ENCODE results near the gene VCL.
"Not testable (repeated sequence)": the region's sequence is repeated elsewhere in the genome, so short reads cannot be mapped to it uniquely, and the experiment has no call there.

VCL gene

DNA sequence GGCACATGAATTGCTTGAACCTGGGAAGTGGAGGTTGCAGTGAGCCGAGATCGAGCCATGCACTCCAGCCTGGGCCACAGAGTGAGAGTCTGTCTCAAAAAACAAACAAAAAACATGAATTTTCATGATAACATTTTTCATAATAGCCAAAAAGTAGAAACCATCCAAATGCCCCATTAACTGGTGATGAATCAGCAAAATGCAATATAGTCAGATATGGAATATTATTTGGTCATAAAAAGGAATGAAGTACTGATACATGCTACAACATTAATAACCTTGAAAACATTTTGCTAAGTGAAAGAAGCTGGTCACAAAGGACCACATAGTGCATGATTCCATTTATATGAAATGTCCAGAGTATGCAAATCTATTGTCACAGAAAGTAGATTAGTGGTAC lies 24.5 kb upstream of the VCL start:
- no peak for DNase-seq

DNA sequence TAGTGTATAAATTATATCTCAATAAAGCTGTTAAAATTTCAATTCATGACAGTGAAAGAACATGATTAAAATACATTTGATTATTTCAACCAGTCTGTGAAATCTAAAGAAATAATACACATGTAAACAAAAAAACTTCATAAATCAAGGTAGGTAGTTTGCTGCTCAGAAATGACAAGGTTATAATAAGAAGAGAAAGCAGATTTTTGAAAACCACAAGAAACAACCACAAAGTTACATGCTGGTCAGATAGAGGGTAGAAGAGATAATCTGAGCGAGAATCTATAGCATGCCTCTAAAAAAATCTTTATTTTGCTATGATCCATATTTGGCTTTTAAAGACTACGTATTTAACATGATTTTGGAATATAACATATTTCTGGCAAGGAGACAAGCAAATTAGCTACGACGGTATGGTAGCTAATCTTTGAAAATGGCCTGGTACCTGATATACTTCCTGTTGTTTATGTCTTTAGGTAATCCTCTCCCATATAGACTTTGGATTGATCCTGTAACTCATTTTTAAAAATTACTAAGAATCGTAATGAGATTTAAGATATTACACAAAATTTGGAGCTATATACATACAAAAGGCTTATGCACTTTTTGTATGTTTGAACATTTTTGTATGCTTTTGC lies 23.5 kb upstream of the VCL start:
- no peak for DNase-seq

DNA sequence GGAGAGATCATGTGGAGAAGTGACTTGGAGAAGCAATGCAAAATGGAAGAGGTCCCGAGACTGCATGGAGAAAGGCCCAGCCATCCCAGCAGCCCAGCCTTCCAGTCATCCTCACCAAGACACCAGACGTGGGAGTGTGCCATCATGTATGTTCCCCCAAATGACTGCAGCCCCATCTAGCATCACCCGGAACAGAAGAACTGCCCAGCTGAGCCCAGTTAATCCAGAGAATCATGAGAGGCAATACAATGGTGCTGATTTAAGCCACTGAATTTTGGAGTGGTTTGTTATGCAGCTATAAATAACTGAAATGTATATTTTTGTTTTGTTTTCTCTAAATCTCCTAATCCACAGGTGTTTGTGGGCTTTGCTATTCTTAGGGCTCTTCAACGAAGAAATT lies 22.5 kb upstream of the VCL start:
- DNase-seq = no peak

DNA sequence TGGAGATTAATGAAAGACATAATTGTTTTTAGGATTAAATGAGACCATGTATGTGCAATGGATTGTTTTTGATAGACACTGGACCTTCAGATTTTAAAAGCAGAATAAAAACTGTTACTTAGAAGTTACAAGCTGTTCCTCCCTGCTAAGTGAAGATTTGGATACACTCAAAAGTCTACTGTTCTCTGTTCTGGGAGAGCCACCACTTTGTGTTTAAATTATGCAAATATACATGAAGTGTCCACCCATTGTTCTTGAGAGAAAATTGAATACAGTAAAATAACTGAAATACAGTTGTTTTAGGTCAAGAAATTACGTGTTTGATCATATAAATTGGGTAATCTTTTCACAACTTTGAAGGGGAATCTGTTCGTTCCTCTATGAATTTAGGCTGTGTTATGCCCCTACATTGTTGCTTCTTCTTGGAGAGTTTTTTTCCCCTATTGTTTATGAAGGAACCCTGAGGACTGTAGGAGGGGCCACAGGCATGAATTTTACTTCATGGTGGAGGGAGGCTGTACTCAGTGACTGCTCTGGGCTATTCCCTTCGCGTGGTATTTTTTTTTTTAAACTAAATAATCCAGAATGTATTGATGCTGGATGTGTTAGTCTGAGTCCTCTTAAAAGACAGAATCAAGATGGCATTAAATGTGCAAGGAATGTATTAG lies 18.6 kb upstream of the VCL start:
- no peak for DNase-seq

DNA sequence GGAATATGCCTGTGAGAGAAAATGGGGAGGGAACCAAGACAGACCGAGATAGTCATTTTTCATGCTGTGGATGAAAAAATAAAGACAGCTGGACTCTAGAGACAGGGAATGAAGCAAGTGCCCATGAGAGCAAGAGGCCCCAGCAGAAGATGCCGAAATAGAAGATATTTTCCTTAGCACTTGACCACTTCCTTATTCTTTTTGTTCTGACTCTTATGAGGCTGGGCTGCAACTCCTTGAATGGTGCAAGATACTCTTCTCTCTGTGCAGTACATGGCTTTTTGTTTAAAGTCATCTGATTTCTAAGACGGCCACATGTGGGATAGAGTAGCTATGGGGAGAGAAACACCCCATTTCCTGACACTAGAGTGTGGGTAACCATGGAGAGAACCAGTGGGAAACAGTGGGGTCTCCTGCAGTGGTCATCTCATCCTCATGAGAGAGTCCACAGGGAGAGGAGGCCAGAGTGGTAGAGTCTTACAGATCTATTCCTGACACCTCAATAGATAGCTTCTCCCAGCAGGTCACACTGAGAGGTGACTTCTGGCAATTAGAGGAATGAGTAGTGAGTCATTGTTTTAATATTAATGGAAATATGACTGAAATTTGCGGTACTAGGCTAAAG lies 18.0 kb upstream of the VCL start:
- DNase-seq = no peak

DNA sequence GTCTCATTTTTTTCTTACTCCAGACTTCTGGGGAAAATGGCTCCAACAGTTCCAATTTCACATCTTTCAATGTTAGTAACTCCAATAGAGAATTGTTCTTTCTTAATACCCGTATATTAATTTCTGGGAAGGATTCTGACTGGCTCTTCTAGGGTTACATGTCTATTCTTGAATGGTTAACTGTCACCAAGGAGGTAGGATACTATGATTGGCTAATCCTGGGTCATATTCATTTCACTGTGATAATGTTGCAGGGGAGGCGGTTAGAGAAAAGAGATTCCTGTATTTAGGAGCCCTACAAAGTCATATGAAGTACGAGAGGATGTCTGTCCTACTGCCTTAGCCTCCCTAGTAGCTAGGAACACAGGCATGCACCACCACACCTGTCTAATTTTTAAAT lies 16.1 kb upstream of the VCL start:
- no peak for DNase-seq

DNA sequence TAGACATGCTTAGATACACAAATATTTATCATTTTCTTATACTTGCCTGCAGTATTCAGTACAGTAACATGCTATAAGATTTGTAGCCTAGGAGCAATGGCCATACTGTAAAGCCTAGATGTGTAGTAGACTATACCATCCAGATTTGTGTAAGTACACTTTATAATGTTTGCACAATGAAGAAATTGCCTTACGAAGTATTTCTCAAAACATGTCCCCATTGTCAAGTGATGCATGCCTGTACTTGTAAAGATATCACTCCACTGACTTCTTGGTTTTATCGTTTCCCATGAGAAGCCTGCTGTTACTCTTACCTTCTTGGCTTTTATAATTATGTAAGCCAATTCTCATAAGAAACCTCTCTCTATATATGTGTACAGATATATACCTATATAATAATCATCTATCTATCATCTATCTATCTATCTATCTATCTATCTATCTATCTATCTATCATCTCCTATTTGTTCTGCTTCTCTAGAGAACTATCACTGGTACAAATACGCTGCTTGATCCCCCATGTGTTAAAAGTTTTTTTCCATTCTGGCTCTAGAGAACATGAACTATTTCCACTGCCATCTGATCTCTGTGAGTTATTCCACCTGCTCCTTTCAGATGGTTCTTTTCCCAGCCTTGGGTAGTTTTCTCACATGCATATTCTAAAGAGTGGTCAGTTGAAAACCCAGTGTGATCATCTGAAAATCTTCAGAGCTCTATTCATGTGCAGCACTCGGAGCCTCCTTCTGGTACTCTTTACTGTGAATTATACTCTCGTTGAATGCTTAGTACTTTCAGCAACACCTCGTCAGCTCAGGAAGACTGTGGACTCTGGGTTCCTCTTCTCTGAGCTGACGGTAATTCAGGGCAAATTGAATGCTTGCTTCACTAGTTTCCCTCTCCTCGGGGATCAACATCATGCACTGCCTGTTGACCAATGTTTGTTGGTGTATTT lies 14.5 kb upstream of the VCL start:
- DNase-seq = no peak

DNA sequence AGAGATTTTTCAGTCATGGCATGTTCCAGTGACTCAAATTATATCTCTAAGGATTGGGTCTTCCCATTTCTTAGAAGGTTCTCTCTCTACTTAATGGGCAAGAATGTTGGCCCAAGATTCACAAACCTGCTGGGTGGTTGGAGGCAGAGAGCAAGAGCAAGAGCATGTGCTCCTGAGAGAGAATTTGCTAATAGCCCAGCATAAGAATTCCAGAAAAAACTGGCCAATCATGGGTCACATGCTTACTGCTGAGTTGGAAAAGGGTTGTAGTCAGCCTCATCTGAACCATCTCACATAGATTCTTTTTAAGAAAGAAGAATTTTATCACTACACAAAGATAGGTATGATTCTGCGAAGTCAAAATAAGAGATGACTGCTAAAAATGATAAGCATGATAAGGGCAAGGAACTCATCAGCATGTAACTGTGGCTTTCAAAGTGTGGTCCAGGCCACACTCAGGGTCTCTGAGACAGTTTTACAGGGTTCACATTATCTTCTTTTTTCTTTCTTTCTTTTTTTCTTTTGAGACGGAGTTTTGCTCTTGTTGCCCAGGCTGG lies 8.2 kb upstream of the VCL start:
- no peak for DNase-seq

DNA sequence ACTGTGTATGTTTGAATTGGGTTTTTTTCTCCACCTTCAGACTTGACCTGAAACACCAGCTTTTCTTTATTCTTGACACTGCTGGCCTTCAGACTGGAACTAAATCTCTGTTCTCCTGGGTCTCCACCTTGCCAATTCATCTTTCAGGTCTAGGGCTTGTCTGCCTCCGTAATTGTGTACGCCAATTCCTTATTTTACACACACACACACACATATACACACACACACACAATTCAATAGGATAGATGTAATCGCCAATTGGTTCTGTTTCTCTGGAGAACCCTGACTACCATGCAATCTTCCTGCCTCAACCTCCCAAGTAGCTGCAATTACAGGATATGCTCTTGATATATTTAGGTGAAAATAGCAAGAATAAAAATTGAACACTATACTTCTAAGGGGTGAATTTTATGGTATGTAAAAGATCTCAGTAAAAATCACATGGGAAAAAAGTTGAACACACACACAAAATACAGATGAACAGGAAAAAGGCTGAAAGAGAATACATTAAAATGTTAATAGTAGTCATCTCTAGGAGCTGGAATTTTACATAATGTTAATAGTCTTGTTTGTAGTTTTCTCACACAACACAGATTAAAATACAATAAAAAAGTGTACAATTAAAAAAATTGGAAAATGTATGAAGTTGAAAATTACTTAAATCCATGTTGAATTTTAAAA lies 6.6 kb upstream of the VCL start:
- no peak for DNase-seq

DNA sequence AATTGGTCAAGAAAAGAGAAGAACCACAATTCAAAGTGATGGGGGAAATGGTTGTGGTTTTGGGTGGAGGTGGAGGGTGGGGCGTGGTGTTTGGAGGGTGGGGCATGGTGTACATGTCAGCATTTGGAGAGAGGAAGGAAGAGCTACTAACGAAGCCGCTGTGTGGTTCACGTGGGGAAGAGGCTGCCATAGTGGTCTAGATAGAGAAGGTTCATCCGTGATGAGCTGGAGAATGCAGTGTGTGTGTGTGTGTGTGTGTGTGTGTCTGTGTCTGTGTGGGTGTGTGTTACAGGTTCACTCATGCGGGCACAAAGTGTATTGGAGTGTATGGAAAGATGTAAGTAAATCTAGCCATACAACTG lies 6.1 kb upstream of the VCL start:
- peak; percentile 55 for DNase-seq

DNA sequence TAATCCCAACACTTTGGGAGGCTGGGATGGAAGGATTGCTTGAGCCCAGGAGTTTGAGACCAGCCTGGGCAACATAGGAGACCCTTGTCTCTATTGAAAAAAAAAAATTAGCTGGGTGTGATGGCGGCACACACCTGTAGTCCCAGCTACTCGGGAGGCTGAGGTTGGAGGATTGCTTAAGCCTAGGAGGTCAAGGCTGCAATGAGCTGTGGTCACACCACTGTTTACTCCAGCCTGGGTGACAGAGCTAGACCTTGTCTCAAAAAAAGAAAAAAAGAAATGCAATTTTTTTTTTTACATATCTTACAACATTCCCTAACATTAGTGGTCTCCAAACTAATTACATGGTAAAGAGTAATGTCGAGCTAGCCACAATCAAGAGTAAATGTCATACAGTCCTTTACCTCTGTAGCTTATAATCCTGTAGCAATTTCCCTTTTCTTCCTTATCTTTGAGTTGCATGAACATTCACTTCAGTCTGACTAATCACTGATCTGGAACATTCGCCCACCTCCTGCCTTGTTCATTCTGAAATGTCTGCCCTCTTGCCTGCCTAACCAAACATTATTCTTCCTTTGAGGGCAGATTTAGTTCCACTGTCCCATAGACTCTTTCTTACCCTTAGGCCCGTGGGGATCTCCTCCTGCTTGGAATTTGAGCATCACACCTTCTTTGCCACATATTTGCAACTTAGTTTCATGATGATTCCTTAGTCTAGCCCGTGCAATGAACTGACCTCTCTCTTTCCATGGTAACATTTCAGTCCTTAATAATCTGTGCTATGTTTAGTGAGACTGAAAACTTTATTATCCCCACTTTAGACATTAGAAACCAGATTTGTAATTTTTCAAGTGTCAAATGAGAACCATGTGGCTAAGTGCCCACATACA lies 4.8 kb upstream of the VCL start:
- no peak for DNase-seq

DNA sequence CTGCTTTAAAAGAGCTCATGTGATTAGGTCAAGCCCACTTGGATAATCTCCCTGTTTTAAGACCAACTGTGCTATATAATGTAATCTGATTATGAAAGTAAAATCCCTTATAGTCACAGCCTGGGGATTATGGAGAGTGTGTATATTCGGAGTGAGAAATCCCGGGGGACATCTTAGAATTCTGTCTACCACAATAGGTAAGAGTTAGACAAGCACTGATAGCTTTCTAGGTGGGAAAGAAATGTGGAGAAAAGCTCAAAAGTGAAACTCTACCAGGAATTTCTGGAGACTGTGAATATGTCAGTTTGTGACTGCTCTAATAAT lies 2.9 kb upstream of the VCL start:
- DNase-seq = no peak

DNA sequence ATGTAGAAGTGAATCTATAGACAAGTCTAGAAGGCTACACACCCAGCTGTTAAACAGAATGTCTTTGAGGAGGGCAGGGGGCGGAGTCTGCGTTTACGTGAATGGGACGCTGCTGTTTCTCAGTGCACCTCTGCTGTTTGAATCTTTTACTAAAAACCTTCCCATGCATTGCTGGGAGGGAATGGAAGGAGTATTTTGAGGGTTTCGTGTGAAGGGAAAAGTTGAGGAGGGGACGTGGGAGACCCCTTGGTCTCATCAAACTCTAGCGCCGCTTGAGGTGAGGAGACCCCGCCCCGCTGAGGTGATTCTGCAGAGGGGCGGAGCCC lies 492 bp upstream of the VCL start:
- DNase-seq = no peak

DNA sequence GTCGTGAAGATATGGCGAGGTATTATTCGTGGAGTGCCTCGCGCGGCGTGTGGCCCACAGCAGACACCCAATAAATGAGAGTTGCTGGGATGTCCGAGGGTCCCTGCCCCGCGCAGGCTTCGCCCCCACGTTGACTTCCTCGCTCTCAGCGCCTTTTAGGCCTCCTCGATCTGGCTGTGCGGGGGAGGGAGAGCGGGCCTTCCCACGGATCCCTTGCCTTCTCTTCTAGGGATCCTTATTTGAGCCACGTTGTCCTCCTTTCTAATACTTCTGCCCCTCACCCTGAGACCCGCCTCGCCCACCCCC lies 660 bp downstream of the VCL start:
- DNase-seq = no peak

DNA sequence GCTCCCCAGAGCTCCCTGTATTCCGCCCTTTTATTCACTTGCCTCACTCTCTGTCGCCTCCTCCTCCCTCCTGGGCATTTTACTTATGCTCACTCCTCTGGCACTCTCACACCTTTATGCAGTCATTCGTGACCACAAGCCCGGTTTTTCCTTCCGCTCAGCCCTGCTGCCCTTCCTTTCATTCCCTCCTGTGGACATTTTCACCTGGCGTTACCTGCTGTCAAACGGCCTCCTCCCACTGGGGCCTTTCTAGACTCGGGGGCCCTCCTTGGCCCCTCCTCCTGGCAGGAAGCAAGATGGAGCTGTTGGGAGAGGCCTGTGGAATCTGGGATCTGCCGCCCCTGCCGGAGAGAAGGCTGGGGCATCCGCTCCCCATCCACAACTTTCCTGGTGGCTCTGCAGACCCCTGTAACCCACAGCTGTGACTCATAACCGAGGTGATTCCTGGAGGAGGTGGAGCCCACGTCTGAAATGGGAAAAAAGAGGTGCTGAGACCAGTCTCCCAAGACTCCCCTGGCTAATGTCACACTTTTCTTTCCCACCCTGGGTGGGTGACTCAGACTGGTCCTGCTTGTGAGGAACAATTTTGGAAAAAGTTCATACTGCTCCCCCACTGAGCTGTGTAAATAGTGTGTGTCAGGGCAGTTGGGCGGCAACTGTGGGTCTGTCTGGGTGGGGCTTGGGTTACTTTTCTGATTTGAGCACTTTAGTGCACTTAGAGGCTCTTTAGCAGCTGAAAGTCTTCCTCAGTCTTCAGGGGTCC lies 1.2 kb downstream of the VCL start:
- no peak for DNase-seq

DNA sequence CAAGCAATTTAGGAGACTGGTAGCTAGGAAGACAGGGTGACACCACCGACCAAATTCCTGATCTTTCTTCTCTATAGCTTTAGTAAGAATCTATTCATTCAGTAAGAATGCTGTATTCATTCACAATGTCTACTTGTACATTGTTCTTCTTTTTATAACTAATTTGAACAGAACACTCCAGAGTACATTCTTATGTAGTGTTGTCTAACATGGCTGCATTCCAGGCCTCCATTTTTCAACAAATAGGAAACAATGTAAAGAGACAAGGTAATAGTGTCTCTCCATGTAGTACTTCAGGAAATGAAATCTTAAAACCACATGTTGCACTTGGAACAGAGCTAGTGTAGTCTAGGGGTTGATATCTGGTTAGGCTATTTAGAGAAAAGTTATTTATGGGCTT lies 1.8 kb downstream of the VCL start:
- no peak for DNase-seq

DNA sequence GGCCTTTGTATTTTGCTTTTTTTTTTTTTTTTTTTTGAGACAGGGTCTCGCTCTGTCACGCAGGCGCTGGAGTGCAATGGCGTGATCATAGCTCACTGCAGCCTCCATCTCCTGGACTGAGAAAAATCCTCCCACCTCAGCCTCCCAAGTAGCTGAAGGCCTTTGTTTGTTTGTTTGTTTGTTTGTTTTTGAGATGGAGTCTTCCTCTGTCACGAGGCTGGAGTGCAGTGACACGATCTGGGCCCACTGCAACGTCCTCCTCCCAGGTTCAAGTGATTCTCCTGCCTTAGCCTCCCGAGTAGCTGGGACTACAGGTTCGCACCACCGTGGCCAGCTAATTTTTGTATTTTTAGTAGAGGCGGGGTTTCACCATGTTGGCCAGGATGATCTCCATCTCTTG lies 2.3 kb downstream of the VCL start:
- not testable (repeated sequence) for DNase-seq

DNA sequence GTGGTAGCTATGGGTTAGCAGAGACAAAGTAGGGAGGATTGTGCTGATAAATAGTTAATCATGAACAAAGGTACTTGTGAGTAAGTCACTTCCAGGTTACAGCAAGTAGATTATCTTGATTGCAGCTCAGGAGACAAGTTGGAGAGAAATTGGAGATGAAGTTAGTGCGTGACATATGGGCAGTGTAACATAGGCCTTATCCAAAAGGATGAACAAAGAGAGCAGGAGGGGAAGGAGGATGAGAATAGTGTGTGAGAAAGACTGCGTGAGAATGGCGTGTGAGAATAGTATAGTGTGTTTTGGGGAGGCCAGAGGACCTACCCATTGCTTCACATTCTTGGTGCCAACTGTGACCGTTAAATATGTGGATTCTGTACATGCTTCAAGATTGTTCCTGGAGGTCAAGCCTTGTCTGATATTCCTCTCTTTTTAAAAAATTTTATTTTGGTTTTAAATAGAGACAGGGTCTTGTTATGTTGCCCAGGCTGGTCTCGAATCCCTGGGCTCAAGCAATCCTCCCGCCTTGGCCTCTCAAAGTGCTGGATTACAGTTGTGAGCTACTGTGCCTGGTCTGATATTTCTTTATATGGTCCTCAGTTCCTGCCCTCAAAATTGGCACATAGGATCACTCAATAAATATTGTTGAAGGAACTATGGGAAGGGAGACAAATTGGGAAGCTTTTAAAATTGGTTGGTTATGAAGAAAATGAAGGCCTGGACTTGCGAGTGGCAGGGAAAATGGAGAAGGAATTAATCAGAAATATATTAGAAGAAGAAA lies 3.2 kb downstream of the VCL start:
- no peak for DNase-seq

DNA sequence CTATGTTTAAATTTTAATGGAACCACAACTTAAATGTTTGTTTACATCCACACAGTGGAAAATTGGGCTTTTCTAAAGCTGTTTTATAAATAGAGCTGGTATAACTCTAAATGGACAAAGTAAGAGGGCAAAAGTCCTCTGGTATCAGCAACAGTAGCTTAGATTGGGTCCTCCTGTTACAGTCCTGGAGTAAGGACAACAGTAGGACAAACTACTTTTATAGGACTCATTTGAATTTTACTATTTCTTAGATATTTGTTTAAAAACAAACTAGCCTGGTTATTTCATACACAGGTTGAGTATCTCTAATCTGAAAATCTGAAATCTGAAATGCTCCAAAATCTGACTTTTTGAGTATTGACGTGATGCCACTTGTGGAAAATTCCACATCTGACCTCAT lies 8.4 kb downstream of the VCL start:
- DNase-seq = no peak

DNA sequence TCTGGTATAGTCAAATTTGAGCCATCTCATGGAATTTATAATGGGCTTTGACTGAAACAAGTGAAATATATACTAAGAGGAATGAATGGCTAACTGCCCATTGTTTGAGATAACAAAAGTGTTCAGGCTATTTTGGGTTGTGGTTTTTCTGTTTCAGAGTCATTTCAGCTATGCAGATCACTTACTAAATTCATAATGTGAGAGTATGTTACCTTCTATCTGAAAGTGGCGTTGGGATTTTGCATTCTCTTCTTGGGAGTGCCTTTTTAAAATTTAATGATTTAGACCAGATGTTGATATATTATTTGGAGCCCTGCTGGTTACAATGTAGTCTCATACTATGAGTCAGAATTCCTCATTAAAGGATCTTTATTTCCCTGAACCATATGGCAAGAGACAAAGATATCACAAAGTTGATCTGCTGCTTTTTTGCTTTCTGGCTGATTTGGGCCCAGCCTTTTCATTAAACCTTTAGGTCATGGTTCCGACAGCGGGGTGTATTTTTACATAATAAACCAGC lies 10.4 kb downstream of the VCL start:
- no peak for DNase-seq

Data from effector CD4-positive, alpha-beta T cell (primary cell).